ENCODE measurements around the gene TGM5.
A peak's percentile ranks its signal among the peaks of the same experiment; 100 is the strongest.

DNA sequence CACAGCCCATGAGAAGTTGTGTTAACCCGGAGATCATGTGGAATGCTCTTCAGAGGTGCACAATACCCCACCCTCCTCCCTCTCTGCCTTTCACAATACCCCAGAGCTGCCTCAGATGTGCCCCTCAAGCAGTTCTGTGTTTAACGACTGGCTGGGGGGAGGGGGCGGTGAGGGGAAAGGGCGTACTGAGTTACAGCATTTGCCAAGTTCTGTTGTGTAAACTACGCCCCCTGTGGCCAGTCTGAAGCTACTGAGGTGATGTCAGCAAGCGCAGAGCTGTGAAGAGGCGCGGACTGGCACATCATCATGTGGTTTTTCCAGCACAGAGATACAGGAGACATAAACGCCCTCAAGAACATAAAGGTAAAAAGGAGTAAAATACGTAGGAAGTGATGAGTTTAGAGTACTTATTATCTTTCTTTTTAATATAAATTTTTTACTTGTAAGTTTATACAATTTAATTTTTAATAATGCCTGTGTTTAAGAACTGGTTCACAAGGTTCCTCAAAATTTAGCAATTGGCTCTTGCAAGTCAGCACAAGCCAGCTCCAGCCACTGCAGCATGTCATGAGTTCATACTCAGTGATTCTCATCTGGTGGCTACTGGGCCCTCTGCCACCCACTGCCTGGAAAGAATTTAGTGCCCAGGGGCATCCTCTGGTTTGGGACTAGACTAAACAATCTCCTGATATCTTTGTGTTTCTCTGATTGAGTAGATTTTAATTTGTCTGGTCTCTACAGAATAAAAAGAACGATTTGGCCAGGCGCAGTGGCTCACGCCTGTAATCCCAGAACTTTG lies 47.6 kb downstream of the TGM5 start:
- TF ChIP-seq POLR2A (IDR thresholded peaks at IDR 0.05): no peak
- TF ChIP-seq CTCF (IDR thresholded peaks at IDR 0.05): peak in 1 of 2 donors; percentile 38
- TF ChIP-seq POLR2AphosphoS5 (IDR thresholded peaks at IDR 0.05): no peak
- no peak for TF ChIP-seq EP300 (IDR thresholded peaks at IDR 0.05)

Data from suprapubic skin (tissue), 4 donors.